Muscle of leg (tissue), 11 donors: ENCODE measurements around the gene WDR83. TPM values are rescaled to one million over a fixed set of nuclear protein-coding genes. Genes with fewer than 3 reads are reported as not detected.

Experiments
- DNase-seq: peaks from one replicate; pipeline ENCODE4 v3.0.0; 2013
- H3K27ac ChIP-seq: one replicate; pipeline ENCODE4 v1.5.1; 2013; ENCODE audit warnings: mild to moderate bottlenecking, low read length, control low read depth
- H3K27me3 ChIP-seq: one replicate; pipeline ENCODE4 v1.6.1; 2013; ENCODE audit warnings: low read length; ENCODE audit not compliant: control insufficient read depth, insufficient read depth
- H3K36me3 ChIP-seq: one replicate; pipeline ENCODE4 v1.6.1; 2013; ENCODE audit warnings: low read length; ENCODE audit not compliant: control insufficient read depth, insufficient read depth
- H3K4me1 ChIP-seq: one replicate; pipeline ENCODE4 v1.6.1; 2013; ENCODE audit warnings: low read length; ENCODE audit not compliant: control insufficient read depth, insufficient read depth
- H3K4me3 ChIP-seq: one replicate; pipeline ENCODE4 v1.5.1; 2013; ENCODE audit warnings: low read length, control low read depth
- H3K9me3 ChIP-seq: replicated peaks from 2 replicates; pipeline ENCODE4 v1.6.1; 2013; ENCODE audit warnings: low read depth, low read length; ENCODE audit not compliant: control insufficient read depth
- WGBS: methylation state at CpG from one replicate; pipeline ENCODE4 v1.1.5; 2013; ENCODE audit warnings: missing lambda C conversion rate; ENCODE audit not compliant: insufficient coverage; 5-methylcytosine and 5-hydroxymethylcytosine counted together
- polyA plus RNA-seq, 8 donors: library from polyadenylated mRNA; unstranded; fragments of 120-200 nt; gene quantifications; one replicate each; pipeline versions ENCODE4 v1.2.1 to v1.2.3, GENCODE V29; 2013; ENCODE audit warnings: inconsistent platforms in 1 of 8, low replicate concordance in 1 of 8; ENCODE audit not compliant: insufficient read length in 8 of 8, insufficient read depth in 1 of 8
- total RNA-seq: library from RNA; stranded (reverse); fragments of 120-200 nt; gene quantifications from one replicate; pipeline ENCODE4 v1.2.4, GENCODE V29; 2013

Gene WDR83
- total and polyA plus RNA-seq, 9 donors = 6.8 to 16.0 (median 13.0) TPM

GRCh38 chr19:12681074-12681987 lies 14.7 kb downstream of the WDR83 start, which contains the start of gene DHPS:
TSS of gene DHPS (minus strand) at chr19:12681880. CDS start at chr19:12681766, 114 bp downstream.
- Histone ChIP-seq H3K36me3 (peaks cover 34% of the 10 kb centered on the region), H3K4me1 (peaks cover 2% of the 10 kb centered on the region), H3K9me3 (no peaks in the 10 kb centered on the region), H3K4me3 (peak within 1 kb of the TSS; percentile 99), H3K27me3 (no peaks in the 10 kb centered on the region), H3K27ac (peak within 1 kb of the TSS; percentile 99)
- DNase-seq = peak; percentile 99
- under 1% methylated on average over 68 of the region's 68 CpGs for WGBS

GRCh38 chr19:12685831-12686230 lies 19.2 kb downstream of the WDR83 start:
- no peak overlapping the region for H3K4me3 ChIP-seq
- 74% methylated on average over 3 of the region's 3 CpGs for WGBS

DNA sequence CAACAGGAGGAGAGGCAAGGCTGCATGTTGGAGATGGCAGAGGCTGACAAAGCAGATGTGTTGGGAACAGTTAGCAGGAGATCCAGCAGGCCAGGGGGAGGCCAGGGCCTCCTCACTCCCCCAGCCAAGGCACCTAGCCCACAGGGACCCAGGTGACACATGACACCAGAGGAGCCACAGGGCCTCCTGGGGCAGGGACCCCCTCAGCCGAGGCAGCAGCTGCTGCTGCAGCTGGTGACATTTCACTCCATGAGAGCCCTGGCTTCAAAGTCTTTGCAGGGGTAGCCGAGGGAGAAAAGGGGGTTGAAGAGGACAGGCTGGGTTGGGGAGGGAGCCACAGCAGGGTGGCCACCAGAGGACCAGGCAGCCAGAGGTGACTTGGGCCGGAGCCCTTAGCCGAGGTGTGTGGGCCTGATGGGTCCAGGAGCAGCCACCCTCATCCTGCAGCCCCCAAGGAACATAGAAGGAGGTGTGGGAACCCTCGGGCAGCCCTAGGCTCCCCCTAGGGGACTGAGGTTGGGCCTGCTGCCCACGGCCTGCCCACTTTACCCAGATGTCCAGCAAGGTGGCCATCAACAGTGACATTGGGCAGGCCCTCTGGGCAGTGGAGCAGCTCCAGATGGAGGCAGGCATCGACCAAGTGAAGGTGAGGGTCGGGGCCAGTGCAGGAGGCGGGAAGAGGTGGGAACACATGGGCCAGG lies 21.0 kb downstream of the WDR83 start, which contains the start of gene GNG14:
TSS of gene GNG14 (plus strand) at position 503 of the 701 bp plus-strand sequence. CDS start at position 554, 51 bp downstream.
- no peak for DNase-seq
- H3K4me3 ChIP-seq = no peak within 1 kb of the TSS
- H3K4me1 ChIP-seq = no peaks in the 10 kb centered on the region
- H3K9me3 ChIP-seq = no peaks in the 10 kb centered on the region
- H3K27ac ChIP-seq = no peak within 1 kb of the TSS
- H3K36me3 ChIP-seq = peaks cover 7% of the 10 kb centered on the region
- no peaks in the 10 kb centered on the region for H3K27me3 ChIP-seq
- 73% methylated on average over 8 of the region's 9 CpGs for WGBS

More at GRCh38 chr19:12685831-12686230, 19.2 kb downstream of the WDR83 start:
- peaks cover 7% of the 10 kb centered on the region for H3K36me3 ChIP-seq
- H3K4me1 ChIP-seq = no peaks in the 10 kb centered on the region
- H3K27me3 ChIP-seq = no peaks in the 10 kb centered on the region
- DNase-seq = no peak
- no peak overlapping the region for H3K27ac ChIP-seq
- H3K9me3 ChIP-seq = no peaks in the 10 kb centered on the region

- Histone ChIP-seq H3K27ac (no peak overlapping the region), H3K9me3 (no peaks in the 10 kb centered on the region), H3K36me3 (peaks cover 7% of the 10 kb centered on the region), H3K4me3 (no peak overlapping the region), H3K4me1 (no peaks in the 10 kb centered on the region), H3K27me3 (no peaks in the 10 kb centered on the region)
- WGBS = 94% methylated on average over 12 of the region's 12 CpGs
- DNase-seq = no peak
Observed at GRCh38 chr19:12689012-12689411, 22.4 kb downstream of the WDR83 start.

DNA sequence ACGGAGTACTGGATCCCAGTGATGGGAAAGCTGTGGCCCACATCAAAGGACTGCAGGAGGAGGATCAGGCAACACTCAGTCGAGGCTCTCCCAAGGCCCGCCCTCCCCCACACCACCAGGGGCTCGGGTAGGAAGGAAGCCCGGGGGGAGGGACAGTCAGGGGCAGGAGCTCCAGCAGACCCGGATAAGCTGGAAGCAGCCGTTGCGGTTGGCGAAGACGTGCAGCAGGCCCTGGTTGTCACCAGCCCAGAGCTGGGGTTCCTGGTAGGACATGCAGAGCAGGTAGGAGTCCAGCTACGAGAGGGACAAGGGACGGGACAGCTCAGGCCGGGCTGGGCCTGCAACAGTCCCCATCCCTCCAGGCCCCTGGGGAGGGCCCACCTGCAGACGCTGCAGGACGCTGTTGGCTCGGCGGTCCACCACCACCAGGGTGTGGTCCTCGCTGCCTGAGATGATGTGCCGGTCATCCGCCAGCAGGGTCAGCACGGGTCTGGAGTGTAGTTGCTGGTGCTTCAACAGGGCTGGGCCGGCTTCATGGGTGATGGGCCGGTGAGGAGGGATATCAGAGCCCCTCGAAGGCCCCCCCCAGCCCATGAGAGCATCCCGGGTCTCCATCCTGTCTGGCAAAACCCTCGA lies 23.1 kb downstream of the WDR83 start:
- no peak overlapping the region for H3K27ac ChIP-seq
- H3K4me1 ChIP-seq = no peaks in the 10 kb centered on the region
- DNase-seq = peak; percentile 6
- H3K36me3 ChIP-seq = peaks cover 7% of the 10 kb centered on the region
- no peak overlapping the region for H3K4me3 ChIP-seq
- no peaks in the 10 kb centered on the region for H3K27me3 ChIP-seq
- no peaks in the 10 kb centered on the region for H3K9me3 ChIP-seq
- 72% methylated on average over 18 of the region's 26 CpGs for WGBS

- Histone ChIP-seq H3K27me3 (no peaks in the 10 kb centered on the region), H3K36me3 (peaks cover 7% of the 10 kb centered on the region), H3K9me3 (no peaks in the 10 kb centered on the region), H3K4me3 (no peak overlapping the region), H3K4me1 (peaks cover 14% of the 10 kb centered on the region), H3K27ac (no peak overlapping the region)
- WGBS = 92% methylated on average over 4 of the region's 5 CpGs
- no peak for DNase-seq
Observed at GRCh38 chr19:12692960-12693359, 26.4 kb downstream of the WDR83 start.

DNA sequence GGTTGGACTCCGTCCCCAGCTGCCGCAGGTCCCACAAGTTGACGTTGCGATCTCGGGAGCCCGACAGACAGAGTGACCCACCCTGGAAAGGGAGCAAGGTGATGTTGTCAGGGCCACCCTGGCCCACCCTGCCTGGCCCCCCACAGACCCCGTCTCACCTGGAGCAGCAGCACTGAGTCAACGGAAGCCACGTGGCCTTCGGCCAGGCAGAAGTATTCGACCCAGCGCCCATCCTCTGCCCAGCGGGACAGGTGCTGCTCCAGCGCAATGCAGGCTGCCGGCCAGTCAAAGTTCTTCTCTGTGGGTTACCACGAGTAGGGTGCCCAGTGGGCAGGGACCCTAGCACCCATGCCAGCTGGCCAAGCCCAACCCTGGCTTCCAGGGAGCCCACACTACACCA lies 28.0 kb downstream of the WDR83 start:
- Histone ChIP-seq H3K27ac (no peak overlapping the region), H3K27me3 (no peaks in the 10 kb centered on the region), H3K36me3 (peaks cover 12% of the 10 kb centered on the region), H3K4me3 (no peak overlapping the region), H3K4me1 (peaks cover 14% of the 10 kb centered on the region), H3K9me3 (no peaks in the 10 kb centered on the region)
- WGBS = 91% methylated on average over 16 of the region's 16 CpGs
- no peak for DNase-seq

- 60% methylated on average over 1 of the region's 2 CpGs for WGBS
- no peak overlapping the region for H3K4me3 ChIP-seq
- no peaks in the 10 kb centered on the region for H3K27me3 ChIP-seq
- H3K36me3 ChIP-seq = peaks cover 17% of the 10 kb centered on the region
- no peak for DNase-seq
- no peaks in the 10 kb centered on the region for H3K9me3 ChIP-seq
- no peak overlapping the region for H3K27ac ChIP-seq
- peaks cover 14% of the 10 kb centered on the region for H3K4me1 ChIP-seq
Observed at GRCh38 chr19:12695096-12695495, 28.5 kb downstream of the WDR83 start.

- H3K4me1 ChIP-seq = peaks cover 14% of the 10 kb centered on the region
- 77% methylated on average over 1 of the region's 1 CpG for WGBS
- peak overlapping the region; percentile 96 for H3K4me3 ChIP-seq
- H3K27me3 ChIP-seq = no peaks in the 10 kb centered on the region
- DNase-seq = no peak
- H3K36me3 ChIP-seq = peaks cover 19% of the 10 kb centered on the region
- H3K9me3 ChIP-seq = no peaks in the 10 kb centered on the region
- H3K27ac ChIP-seq = no peak overlapping the region
Observed at GRCh38 chr19:12695514-12695913, 28.9 kb downstream of the WDR83 start.

GRCh38 chr19:12695997-12696365 lies 29.4 kb downstream of the WDR83 start:
- WGBS = under 1% methylated on average over 24 of the region's 36 CpGs
- Histone ChIP-seq H3K36me3 (peaks cover 23% of the 10 kb centered on the region), H3K4me3 (peak overlapping the region; percentile 96), H3K27ac (no peak overlapping the region), H3K9me3 (no peaks in the 10 kb centered on the region), H3K27me3 (no peaks in the 10 kb centered on the region), H3K4me1 (peaks cover 14% of the 10 kb centered on the region)
- no peak for DNase-seq
